Parietal lobe (tissue), 2 donors: ENCODE measurements around the gene SLC28A1. TPM values are rescaled to one million over a fixed set of nuclear protein-coding genes. Genes with fewer than 3 reads are reported as not detected.

Experiments
- small RNA-seq: library from RNA; depleted of rRNA; stranded (forward); fragments of <200 nt; gene quantifications from one replicate; pipeline ENCODE3, GENCODE V24; 2014; ENCODE audit warnings: low replicate concordance
- total RNA-seq: library from RNA; depleted of rRNA; stranded (reverse); fragments of >200 nt; gene quantifications from one replicate; pipeline ENCODE4 v1.2.3, GENCODE V29; 2014

SLC28A1 gene
- not detected for total RNA-seq

DNA sequence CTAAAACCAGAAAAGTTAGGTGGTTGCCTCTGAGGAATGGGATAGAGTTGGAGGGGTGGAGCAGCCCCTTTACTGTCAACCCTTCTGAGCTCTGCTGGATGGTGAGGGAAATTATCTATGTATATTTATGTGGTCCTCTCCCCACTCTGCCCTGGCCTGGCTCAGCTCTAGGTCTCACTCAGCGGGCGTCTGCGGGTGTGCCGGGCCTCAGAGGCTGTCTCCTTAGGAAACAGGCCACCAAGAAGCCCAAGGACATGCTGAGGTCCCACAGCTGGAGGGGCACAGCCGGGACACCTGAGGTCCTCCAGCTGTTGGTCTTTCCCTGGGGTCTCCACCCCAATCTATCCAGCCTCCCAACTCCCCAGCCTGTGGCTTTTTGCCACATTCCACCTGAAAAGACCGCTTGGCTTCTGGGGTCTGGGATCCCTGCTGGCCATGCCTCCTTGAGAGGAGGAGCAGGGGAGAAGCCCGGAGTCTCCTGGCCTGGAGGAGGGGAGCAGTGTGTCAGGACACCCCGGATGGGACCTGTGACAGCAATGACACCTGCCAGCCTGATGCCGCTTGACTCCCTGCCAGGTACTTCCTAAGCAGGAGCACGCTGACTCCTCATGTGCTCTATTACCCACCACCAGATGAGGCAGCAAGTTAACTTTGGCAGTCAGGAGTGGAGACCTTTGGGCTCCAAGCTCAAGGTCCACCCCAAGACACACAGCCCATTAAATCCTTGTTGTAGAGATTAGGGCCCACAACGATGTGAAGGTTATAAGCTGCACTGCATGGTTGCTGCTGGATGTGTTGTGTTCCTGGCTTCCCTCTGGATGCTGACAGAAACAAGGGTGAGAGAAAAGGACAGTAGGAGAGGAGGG lies at the start of gene SLC28A1:
Gene SLC28A1 (plus strand): TSS at position 747 of the 866 bp plus-strand sequence. CDS start 3,099 bp downstream, outside the sequence.

DNA sequence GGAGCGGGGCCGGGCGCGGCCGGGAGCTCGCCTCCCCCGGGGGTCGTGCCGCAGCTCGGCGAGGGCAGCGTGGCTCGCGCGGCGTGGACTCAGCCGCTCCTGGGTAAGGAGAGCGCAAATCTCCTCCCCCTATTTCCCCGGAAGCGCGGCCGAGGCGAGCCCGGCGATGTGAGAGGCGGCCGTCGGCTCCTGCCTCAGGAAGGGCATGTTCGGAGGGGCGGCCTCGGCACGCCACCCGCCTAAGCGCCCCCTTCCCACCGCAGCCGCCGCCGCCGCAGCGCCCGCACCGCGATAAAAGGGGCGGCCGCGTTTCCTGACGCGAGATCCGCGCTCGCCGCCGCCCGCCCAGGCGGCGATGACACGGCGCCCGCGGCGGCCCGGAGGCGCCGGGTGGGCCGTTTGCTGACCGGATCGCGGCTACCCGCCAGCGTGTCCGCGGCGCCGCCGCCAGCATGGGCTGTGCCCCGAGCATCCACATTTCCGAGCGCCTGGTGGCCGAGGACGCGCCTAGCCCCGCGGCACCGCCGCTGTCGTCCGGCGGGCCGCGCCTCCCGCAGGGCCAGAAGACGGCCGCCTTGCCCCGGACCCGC lies 97.3 kb downstream of the SLC28A1 start, which contains the start of gene PDE8A:
Gene PDE8A (plus strand): TSS at position 146 of the 590 bp plus-strand sequence. CDS start 307 bp downstream, at position 453.

Small RNA genes lying within 50 kb of the gene (small RNA-seq; reads per million reads assigned to genes)
- gene RF00402 (not detected), gene RNU6-339P (not detected), gene RNU6-796P (not detected)

Other genes starting within 250 kb of the SLC28A1 start
- gene WDR73, start 230.4 kb upstream of the SLC28A1 start, total RNA-seq: 43.2 TPM
- gene NMB, start 226.5 kb upstream of the SLC28A1 start, total RNA-seq: 2.2 TPM
- gene SEC11A, start 168.5 kb upstream of the SLC28A1 start, total RNA-seq: 46.6 TPM
- gene ZNF592, start 136.1 kb upstream of the SLC28A1 start, total RNA-seq: 14.4 TPM
- gene ALPK3, start 67.3 kb upstream of the SLC28A1 start, total RNA-seq: 1.6 TPM
- 26.6 TPM for gene PDE8A, start 97.2 kb downstream of the SLC28A1 start, total RNA-seq